ENCODE data around the gene BAG3.

DNA sequence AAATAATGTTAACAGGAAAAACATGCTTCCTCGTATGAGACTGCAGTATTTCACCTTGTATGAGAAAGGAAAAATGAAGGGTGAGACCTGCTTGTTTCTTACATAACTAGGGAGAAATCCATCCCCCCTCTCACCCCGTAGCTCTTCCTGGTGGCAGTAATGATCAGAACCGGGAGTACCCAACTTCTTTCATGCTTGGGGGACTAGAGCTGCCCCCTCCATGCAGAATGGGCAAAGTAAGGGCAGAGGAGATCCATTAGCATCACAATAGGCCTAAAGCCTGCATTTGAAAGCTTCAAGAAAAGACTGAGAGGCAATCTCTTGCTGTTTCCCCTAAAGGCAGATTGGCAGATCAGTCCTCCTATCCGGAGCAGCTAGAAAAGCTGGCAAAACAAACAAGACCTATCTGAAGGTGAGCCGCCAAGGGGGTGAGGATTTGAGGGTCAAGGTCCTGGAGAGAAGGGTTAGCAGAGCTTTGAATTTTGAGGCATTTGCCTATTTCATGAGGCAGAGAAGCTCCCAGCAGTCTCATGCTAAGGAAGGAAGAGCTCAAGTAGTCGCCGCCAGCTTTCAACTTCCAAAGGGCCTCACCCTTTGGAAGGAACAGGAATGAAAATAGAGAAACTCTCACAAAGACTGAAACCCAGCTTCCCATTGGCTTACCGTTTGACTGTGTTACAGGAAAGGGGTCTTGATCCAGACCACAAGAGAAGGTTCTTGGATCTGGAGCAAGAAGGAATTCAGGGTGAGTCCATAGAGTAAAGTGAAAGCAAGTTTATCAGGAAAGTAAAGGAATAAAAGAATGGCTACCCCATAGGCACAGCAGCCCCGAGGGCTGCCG lies 36.2 kb downstream of the BAG3 start:
- TF ChIP-seq, protein P1, sequence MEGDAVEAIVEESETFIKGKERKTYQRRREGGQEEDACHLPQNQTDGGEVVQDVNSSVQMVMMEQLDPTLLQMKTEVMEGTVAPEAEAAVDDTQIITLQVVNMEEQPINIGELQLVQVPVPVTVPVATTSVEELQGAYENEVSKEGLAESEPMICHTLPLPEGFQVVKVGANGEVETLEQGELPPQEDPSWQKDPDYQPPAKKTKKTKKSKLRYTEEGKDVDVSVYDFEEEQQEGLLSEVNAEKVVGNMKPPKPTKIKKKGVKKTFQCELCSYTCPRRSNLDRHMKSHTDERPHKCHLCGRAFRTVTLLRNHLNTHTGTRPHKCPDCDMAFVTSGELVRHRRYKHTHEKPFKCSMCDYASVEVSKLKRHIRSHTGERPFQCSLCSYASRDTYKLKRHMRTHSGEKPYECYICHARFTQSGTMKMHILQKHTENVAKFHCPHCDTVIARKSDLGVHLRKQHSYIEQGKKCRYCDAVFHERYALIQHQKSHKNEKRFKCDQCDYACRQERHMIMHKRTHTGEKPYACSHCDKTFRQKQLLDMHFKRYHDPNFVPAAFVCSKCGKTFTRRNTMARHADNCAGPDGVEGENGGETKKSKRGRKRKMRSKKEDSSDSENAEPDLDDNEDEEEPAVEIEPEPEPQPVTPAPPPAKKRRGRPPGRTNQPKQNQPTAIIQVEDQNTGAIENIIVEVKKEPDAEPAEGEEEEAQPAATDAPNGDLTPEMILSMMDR (conservative IDR thresholded peaks at IDR 0.05; ENCODE audit: low read length) = no peak
- TF ChIP-seq EZH2phosphoT487 (IDR thresholded peaks at IDR 0.05; ENCODE audit: borderline replicate concordance, low read depth, low read length) = no peak
